ENCODE results near the gene ARSG.

ARSG gene

GRCh38 chr17:68429881-68430280, 138.6 kb downstream of the ARSG start:
- no peak for TF ChIP-seq CTCF (IDR thresholded peaks at IDR 0.05; ENCODE audit: borderline replicate concordance, insufficient read depth, low read depth, low read length)

GRCh38 chr17:68431045-68431608, 139.8 kb downstream of the ARSG start:
- TF ChIP-seq CTCF (IDR thresholded peaks at IDR 0.05; ENCODE audit: borderline replicate concordance, insufficient read depth, low read depth, low read length), result no peak
- no peak overlapping the region for H3K4me3 ChIP-seq (ENCODE audit: low read depth, low read length)

More at GRCh38 chr17:68429881-68430280, 138.6 kb downstream of the ARSG start:
- no peak overlapping the region for H3K4me3 ChIP-seq (ENCODE audit: low read depth, low read length)

- no peak overlapping the region for H3K4me3 ChIP-seq (ENCODE audit: low read depth, low read length)
- peak; percentile 37; the same call in 1 of the 2 replicates for TF ChIP-seq CTCF (IDR thresholded peaks at IDR 0.05; ENCODE audit: borderline replicate concordance, insufficient read depth, low read depth, low read length)
These were observed 140.4 kb downstream of the ARSG start for GRCh38 chr17:68431661-68432071.

- TF ChIP-seq CTCF (IDR thresholded peaks at IDR 0.05; ENCODE audit: borderline replicate concordance, insufficient read depth, low read depth, low read length), result no peak
- H3K4me3 ChIP-seq (ENCODE audit: low read depth, low read length), result no peak overlapping the region
These were observed 141.0 kb downstream of the ARSG start for GRCh38 chr17:68432086-68432864.

GRCh38 chr17:68433211-68433610, 141.9 kb downstream of the ARSG start:
- TF ChIP-seq CTCF (IDR thresholded peaks at IDR 0.05; ENCODE audit: borderline replicate concordance, insufficient read depth, low read depth, low read length), result no peak
- H3K4me3 ChIP-seq (ENCODE audit: low read depth, low read length), result no peak overlapping the region

- TF ChIP-seq CTCF (IDR thresholded peaks at IDR 0.05; ENCODE audit: borderline replicate concordance, insufficient read depth, low read depth, low read length), result no peak
- H3K4me3 ChIP-seq (ENCODE audit: low read depth, low read length), result no peak overlapping the region
These were observed 142.7 kb downstream of the ARSG start for GRCh38 chr17:68433911-68434508.

Data from GM12875 (cell line).